Stomach (tissue), 4 donors: ENCODE results near the gene IFI30.

Source experiments
- POLR2A ChIP-seq, 4 donors: fragments of 450-650 bp; IDR thresholded peaks; one replicate each; pipeline ENCODE4 v1.6.1; 2016; ENCODE audit warnings: antibody characterized with exemption in 4 of 4, control low read depth in 2 of 4, mild to moderate bottlenecking in 1 of 4, moderate library complexity in 1 of 4
- POLR2AphosphoS5 ChIP-seq, 3 donors: sonication (generic); formaldehyde crosslinking; IDR thresholded peaks; one replicate each; pipeline ENCODE4 v1.6.1; 2016; ENCODE audit warnings: antibody characterized with exemption in 3 of 3
- TF ChIP-seq, protein P1 (sequence below), 7 experiments: fragments of 450-650 bp in 4 of 7; fragments of 200-600 bp in 3 of 7; sonication (generic) in 3 of 7; IDR thresholded peaks; one replicate each; pipeline ENCODE4 v1.5.1; 2016 to 2019; ENCODE audit warnings: antibody characterized with exemption in 7 of 7, control low read depth in 2 of 7, mild to moderate bottlenecking in 1 of 7

DNA sequence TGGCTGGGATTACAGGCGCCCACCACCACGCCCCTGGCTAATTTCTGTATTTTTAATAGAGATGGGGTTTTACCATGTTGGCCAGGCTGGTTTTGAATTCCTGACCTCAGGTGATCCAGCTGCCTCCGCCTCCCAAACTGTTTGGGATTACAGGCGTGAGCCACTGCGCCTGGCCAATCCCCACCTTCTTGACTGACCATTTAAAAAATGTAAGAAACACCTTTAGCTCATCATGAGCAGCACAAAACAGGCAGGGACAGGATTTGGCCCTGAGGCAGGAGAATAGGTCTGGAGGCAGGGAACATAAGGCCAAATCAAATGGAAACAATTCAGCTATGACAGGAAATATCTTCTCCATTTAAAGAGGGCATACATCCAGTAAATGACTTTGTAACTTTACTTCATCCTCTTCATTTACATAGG lies 18.0 kb downstream of the IFI30 start:
- no peak for TF ChIP-seq POLR2A (IDR thresholded peaks at IDR 0.05)
- TF ChIP-seq, protein P1, sequence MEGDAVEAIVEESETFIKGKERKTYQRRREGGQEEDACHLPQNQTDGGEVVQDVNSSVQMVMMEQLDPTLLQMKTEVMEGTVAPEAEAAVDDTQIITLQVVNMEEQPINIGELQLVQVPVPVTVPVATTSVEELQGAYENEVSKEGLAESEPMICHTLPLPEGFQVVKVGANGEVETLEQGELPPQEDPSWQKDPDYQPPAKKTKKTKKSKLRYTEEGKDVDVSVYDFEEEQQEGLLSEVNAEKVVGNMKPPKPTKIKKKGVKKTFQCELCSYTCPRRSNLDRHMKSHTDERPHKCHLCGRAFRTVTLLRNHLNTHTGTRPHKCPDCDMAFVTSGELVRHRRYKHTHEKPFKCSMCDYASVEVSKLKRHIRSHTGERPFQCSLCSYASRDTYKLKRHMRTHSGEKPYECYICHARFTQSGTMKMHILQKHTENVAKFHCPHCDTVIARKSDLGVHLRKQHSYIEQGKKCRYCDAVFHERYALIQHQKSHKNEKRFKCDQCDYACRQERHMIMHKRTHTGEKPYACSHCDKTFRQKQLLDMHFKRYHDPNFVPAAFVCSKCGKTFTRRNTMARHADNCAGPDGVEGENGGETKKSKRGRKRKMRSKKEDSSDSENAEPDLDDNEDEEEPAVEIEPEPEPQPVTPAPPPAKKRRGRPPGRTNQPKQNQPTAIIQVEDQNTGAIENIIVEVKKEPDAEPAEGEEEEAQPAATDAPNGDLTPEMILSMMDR (IDR thresholded peaks at IDR 0.05): no peak
- no peak for TF ChIP-seq POLR2AphosphoS5 (IDR thresholded peaks at IDR 0.05)
